ENCODE data around the gene CPM.
A peak's percentile ranks its signal among the peaks of the same experiment; 100 is the strongest.

CPM gene

GRCh38 chr12:68878283-68878682 is 54.7 kb downstream of the CPM start:
- no peak for DNase-seq (ENCODE audit: low spot score)

DNA sequence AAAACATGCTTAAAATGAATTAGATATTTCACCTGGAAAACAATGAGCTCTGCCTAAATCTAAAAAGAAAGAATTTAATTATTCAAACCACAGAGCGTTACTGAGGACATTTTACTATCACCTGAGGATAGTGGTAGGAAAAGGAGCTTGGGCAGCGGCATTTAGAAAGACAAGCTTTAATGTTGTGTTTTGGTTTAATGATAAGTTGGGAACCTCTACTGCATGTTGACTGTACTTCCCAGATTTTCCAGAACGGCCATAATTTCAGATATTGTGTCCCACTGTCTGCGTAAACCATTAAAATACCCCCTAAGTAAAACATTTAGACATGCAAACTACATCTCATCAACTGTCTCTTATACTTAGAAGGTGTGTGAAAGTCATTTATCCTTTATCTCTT is 55.4 kb downstream of the CPM start:
- no peak for DNase-seq (ENCODE audit: low spot score)

DNA sequence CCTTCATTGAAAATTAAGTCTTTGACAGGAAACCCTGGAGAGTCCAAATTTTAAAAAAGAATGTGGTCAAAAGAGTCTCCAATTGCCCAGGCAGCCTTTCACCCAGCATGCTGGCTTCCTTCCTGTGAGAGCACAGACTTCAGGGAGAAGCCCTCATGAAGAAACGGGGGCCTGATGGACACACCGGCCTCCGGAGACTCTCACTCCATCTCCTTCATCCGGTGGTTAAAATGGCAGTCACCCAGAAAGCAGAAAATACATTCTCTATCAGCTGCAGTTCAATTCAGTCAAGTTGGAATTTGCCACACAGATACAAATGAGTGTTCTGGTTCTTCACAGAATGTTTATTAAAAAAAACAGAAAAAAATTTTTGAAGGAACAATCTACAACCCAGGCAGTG is 56.5 kb downstream of the CPM start:
- no peak for DNase-seq (ENCODE audit: low spot score)

DNA sequence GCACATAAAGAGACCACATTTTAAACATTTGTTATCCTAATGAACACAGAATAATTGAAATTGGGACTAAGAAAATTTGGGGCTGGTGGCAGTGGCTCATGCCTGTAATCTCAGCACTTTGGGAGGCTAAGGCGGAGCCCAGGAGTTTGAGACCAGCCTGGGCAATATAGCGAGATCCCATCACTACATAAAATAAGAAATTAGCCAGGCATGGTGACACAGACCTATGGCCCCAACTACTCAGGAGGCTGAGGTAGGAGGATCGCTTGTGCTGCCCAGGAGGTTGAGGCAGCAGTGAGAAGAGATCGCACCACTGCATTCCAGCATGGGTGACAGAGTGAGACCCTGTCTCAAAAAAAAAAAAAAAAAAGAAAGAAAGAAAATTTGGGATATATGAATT is 59.7 kb downstream of the CPM start:
- no peak for DNase-seq (ENCODE audit: low spot score)

- DNase-seq (ENCODE audit: low spot score), result no peak
Observed at GRCh38 chr12:68871921-68872320, 61.0 kb downstream of the CPM start.

DNA sequence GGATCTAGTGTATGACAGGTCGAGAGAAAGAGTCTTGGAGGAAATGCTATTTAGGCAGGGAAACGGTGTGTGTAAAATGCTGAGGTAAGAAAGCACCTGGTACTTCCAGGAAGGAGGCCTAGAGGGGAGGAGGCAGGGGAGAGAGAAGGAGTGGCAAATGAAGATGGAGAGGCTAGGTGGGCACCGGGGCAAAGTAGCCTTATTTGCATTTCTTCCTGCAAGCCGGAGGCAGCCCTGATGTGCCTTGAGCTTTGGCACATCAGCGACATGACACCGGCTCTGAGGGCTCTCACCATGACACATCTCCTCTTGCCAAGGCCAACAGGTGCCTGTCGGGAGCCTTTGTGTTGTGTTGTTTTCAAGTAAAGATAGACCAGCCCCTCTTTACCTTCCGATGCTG is 61.6 kb downstream of the CPM start:
- DNase-seq (ENCODE audit: low spot score), result no peak

GRCh38 chr12:68870443-68870842 is 62.5 kb downstream of the CPM start:
- DNase-seq (ENCODE audit: low spot score), result no peak

- DNase-seq (ENCODE audit: low spot score), result no peak
Observed at GRCh38 chr12:68870011-68870410, 63.0 kb downstream of the CPM start.

GRCh38 chr12:68868043-68868790 is 64.8 kb downstream of the CPM start:
- DNase-seq (ENCODE audit: low spot score), result no peak

- DNase-seq (ENCODE audit: low spot score), result no peak
Observed at GRCh38 chr12:68867606-68868005, 65.4 kb downstream of the CPM start.

DNA sequence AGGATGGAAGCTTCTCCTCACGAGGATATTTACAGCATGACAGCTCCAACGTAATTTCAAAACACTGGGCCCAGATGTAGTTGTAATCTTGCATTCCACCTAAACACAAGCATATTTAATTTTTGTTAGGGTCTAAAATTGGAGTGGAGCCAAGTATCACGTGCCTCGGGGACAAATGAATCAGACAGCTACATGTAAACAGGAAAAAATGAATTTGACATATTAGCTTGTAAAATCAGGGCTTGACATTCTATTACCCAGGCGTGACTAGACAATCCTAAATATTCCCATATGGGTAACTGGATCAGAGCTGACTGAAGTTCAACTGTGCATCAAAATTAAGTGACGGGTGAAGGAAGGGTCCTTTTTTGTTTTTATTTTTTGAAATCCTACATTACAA is 66.0 kb downstream of the CPM start:
- no peak for DNase-seq (ENCODE audit: low spot score)

GRCh38 chr12:68865399-68866164 is 67.4 kb downstream of the CPM start:
- DNase-seq (ENCODE audit: low spot score), result no peak

DNA sequence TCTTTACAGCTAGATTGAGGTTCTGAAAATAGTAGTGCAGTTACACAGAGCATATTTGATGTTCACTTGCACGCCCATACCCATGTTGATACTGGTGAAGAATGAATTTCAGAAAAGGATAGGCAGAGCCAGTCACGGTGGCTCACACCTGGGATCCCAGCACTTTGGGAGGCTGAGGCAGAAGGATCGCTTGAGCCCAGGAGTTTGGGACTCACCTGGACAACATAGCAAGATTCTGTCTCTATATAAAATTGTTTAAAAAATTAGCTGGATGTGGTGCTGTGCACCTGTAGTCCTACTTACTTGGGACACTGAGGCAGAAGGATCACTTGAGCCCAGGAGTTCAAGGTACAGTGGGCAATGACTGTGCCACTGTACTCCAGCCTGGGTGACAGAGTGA is 68.4 kb downstream of the CPM start:
- DNase-seq (ENCODE audit: low spot score), result no peak

- DNase-seq (ENCODE audit: low spot score), result peak; percentile 54
Observed at GRCh38 chr12:68863886-68864454, 69.0 kb downstream of the CPM start.

DNA sequence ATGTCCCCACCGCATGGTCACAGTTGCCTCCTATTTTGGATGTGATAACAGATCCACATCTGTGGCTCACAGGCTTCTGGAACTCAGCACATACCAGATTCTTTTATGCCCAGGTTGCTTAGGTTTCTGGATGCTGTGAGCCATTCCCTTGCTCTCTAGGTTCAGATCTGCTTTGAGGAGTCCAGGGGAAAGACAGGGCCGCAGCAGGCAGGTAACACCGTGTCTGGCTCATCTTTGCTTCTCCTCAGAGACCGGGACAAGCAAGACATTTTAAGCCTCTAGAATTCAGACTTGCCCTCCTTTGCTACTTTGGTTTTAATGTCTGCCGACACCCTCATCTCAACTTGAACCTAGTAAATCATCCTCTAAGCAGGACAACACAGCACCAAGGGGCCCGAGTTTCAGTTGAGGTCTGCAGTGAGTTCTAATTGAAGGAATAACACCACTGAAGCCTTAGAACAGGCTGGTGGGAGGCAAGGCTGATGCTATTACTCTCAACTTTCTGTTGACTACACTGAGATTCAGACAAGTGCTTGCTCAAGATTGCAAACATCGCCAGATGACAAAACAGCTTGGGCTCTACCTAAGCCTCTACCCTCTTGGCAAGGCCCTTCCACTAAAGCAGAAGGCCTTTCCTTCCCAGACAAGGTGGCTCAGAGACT is 69.7 kb downstream of the CPM start:
- DNase-seq (ENCODE audit: low spot score), result no peak

GRCh38 chr12:68861890-68862289 is 71.1 kb downstream of the CPM start:
- no peak for DNase-seq (ENCODE audit: low spot score)

DNA sequence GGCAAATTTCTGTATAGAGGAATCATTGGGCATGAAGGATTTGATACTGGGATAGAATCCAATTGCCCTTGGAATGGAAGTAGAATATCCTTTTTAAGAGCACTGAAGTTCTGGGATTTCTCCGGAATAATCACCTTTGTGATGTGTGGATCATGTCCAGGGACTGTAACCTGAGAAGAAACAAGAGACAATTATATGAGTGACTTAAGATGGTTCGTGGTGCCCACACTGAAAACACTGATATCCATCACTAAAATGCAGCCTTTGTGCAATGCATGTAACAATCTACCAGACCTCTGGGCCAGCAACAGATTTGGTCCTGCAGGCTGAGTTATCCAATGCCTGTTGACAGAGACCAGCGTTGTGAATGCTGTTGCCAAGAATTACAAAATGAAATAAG is 76.5 kb downstream of the CPM start:
- DNase-seq (ENCODE audit: low spot score), result no peak

DNA sequence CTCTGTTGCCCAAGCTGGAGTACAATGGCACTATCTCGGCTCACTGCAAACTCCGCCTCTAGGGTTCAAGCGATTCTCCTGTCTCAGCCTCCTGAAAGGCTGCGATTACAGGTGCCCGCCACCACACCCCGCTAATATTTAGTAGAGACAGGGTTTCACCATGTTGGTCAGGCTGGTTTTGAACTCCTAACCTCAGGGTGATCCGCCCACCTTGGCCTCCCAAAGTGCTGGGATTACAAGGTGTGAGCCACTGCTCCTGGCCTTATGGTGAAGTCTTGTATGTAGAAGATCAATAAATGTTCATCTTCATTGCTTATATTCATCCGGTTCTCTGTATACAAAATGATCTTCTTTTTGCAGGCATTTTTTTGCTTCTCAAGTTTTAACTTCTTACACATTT is 77.2 kb downstream of the CPM start:
- no peak for DNase-seq (ENCODE audit: low spot score)

GRCh38 chr12:68855111-68855510 is 77.9 kb downstream of the CPM start:
- DNase-seq (ENCODE audit: low spot score), result no peak

- DNase-seq (ENCODE audit: low spot score), result no peak
Observed at GRCh38 chr12:68854554-68854953, 78.4 kb downstream of the CPM start.

DNA sequence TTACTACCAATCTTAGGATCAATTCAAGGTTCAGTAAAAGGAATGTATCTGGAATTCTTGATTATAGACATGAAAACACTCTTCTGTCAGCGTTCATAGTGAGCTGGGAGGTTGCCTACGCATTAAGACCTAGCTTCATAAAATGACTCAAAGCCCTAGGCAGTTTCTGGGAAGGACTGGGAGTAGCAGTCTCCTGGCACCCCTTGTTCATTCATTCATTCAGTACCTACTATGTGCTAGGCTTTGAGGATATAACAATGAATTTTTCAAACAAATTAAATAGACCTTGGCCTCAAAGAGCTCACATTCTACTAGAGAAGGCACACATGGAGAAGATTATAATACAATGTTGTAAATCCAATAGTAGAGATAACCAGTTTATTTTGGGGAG is 78.9 kb downstream of the CPM start:
- no peak for DNase-seq (ENCODE audit: low spot score)

DNA sequence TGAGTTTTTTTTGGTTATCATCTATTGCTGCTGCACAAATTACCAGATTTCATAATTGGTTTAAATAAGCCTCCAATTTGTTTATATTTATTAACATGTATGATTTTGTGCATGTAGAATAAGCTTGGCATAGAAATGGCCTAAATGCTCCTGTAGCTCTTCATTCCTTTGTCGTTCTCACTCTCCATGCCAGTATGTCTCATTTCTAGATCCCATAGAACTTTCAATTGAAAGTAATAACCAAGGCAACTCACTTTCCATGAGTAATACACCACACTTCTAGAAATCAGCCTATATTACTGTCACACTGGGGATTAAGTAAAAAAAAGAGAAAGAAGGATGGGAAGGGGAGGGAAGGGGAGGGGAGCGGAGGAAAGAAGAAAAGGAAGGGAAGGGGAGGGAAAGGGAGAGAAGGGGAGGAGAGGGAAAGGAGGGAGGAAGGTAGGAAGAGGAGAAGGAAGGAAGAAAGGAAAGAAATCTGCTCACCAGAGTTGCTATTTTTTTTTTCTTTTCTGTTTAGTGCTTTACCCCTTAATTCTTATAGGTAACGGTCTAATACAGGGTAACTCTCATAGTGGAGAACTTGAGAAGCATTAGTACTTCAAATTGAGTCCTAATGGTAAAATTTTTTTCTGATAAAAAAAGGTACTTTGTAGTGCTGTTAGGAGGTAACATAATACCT is 79.4 kb downstream of the CPM start:
- DNase-seq (ENCODE audit: low spot score), result no peak

Data from AG20443 (cell line).